H1 (cell line): ENCODE measurements around the gene KCNC1. TPM values are rescaled to one million over a fixed set of nuclear protein-coding genes. Genes with fewer than 3 reads are reported as not detected.

Source experiments
- BACH1 ChIP-seq: IDR thresholded peaks from 2 replicates; pipeline ENCODE4 v1.6.1; 2012; ENCODE audit warnings: low read length, improper control_type of control experiment
- polyA plus RNA-seq, 7 experiments: library from polyadenylated mRNA; depleted of rRNA in 3 of 7; stranded (reverse) in 5 of 7; unstranded in 2 of 7; fragments of >200 nt in 5 of 7; fragments of 200-250 nt in 2 of 7; gene quantifications; 1 replicate in 5 of 7; 2 replicates in 1 of 7; 4 replicates in 1 of 7; pipeline versions ENCODE4 v1.2.1 to v1.2.3, GENCODE V29; 2011 to 2013; ENCODE audit warnings: missing spikeins in 2 of 7, mixed read lengths in 2 of 7
- total RNA-seq: library from RNA; stranded (reverse); fragmentation: NEBNext Ultra II Directional; extraction: Animal tissue kit (Norgen Biotek cat#: 25700); gene quantifications from 2 replicates; pipeline ENCODE4 v1.2.1, GENCODE V29; 2021
- TF ChIP-seq, protein P1 (sequence below): fragments of 300-600 bp; sonication (generic); IDR thresholded peaks from 2 replicates; pipeline ENCODE4 v1.7.1; 2012; ENCODE audit warnings: low read length, moderate library complexity, mild to moderate bottlenecking, inconsistent platforms; ENCODE audit not compliant: insufficient replicate concordance
- TF ChIP-seq, protein P2 (sequence below), 3 experiments: IDR thresholded peaks; 1 replicate in 2 of 3; 2 replicates in 1 of 3; pipeline versions ENCODE4 v1.5.1 to v1.6.1; 2011; ENCODE audit warnings: low read length in 3 of 3, mild to moderate bottlenecking in 3 of 3, inconsistent platforms in 2 of 3, low read depth in 1 of 3, moderate library complexity in 1 of 3; ENCODE audit not compliant: insufficient read depth in 1 of 3; ENCODE audit errors: control extremely low read depth in 1 of 3

The KCNC1 gene
- total and polyA plus RNA-seq, 2 of the 8 experiments (the other 6 are each of a cell fraction or from before 2014, with no cell fraction given), result 0.11 to 0.26 TPM

DNA sequence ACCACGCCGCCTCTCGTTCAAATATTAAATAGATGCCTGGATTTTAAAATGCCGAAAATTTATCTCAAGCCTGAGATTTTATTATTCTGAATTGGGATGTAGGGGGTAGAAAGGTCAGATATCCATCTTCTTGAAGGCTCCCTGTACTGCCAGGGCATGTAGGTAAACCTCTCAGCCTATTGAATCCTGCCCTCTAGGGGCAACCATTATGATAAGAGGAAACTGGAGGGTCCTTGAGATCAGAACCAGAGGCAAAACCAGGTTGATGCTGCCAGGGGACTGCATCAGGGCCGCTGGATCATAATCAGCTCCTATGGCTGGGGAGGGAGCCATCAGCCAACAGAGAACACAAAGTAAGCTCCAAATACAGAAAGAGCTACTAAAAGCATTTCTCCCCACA lies 92.4 kb downstream of the KCNC1 start (continued):
- TF ChIP-seq, protein P1, sequence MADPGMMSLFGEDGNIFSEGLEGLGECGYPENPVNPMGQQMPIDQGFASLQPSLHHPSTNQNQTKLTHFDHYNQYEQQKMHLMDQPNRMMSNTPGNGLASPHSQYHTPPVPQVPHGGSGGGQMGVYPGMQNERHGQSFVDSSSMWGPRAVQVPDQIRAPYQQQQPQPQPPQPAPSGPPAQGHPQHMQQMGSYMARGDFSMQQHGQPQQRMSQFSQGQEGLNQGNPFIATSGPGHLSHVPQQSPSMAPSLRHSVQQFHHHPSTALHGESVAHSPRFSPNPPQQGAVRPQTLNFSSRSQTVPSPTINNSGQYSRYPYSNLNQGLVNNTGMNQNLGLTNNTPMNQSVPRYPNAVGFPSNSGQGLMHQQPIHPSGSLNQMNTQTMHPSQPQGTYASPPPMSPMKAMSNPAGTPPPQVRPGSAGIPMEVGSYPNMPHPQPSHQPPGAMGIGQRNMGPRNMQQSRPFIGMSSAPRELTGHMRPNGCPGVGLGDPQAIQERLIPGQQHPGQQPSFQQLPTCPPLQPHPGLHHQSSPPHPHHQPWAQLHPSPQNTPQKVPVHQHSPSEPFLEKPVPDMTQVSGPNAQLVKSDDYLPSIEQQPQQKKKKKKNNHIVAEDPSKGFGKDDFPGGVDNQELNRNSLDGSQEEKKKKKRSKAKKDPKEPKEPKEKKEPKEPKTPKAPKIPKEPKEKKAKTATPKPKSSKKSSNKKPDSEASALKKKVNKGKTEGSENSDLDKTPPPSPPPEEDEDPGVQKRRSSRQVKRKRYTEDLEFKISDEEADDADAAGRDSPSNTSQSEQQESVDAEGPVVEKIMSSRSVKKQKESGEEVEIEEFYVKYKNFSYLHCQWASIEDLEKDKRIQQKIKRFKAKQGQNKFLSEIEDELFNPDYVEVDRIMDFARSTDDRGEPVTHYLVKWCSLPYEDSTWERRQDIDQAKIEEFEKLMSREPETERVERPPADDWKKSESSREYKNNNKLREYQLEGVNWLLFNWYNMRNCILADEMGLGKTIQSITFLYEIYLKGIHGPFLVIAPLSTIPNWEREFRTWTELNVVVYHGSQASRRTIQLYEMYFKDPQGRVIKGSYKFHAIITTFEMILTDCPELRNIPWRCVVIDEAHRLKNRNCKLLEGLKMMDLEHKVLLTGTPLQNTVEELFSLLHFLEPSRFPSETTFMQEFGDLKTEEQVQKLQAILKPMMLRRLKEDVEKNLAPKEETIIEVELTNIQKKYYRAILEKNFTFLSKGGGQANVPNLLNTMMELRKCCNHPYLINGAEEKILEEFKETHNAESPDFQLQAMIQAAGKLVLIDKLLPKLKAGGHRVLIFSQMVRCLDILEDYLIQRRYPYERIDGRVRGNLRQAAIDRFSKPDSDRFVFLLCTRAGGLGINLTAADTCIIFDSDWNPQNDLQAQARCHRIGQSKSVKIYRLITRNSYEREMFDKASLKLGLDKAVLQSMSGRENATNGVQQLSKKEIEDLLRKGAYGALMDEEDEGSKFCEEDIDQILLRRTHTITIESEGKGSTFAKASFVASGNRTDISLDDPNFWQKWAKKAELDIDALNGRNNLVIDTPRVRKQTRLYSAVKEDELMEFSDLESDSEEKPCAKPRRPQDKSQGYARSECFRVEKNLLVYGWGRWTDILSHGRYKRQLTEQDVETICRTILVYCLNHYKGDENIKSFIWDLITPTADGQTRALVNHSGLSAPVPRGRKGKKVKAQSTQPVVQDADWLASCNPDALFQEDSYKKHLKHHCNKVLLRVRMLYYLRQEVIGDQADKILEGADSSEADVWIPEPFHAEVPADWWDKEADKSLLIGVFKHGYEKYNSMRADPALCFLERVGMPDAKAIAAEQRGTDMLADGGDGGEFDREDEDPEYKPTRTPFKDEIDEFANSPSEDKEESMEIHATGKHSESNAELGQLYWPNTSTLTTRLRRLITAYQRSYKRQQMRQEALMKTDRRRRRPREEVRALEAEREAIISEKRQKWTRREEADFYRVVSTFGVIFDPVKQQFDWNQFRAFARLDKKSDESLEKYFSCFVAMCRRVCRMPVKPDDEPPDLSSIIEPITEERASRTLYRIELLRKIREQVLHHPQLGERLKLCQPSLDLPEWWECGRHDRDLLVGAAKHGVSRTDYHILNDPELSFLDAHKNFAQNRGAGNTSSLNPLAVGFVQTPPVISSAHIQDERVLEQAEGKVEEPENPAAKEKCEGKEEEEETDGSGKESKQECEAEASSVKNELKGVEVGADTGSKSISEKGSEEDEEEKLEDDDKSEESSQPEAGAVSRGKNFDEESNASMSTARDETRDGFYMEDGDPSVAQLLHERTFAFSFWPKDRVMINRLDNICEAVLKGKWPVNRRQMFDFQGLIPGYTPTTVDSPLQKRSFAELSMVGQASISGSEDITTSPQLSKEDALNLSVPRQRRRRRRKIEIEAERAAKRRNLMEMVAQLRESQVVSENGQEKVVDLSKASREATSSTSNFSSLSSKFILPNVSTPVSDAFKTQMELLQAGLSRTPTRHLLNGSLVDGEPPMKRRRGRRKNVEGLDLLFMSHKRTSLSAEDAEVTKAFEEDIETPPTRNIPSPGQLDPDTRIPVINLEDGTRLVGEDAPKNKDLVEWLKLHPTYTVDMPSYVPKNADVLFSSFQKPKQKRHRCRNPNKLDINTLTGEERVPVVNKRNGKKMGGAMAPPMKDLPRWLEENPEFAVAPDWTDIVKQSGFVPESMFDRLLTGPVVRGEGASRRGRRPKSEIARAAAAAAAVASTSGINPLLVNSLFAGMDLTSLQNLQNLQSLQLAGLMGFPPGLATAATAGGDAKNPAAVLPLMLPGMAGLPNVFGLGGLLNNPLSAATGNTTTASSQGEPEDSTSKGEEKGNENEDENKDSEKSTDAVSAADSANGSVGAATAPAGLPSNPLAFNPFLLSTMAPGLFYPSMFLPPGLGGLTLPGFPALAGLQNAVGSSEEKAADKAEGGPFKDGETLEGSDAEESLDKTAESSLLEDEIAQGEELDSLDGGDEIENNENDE, result no peak
- no peak for TF ChIP-seq BACH1
- TF ChIP-seq, protein P2, sequence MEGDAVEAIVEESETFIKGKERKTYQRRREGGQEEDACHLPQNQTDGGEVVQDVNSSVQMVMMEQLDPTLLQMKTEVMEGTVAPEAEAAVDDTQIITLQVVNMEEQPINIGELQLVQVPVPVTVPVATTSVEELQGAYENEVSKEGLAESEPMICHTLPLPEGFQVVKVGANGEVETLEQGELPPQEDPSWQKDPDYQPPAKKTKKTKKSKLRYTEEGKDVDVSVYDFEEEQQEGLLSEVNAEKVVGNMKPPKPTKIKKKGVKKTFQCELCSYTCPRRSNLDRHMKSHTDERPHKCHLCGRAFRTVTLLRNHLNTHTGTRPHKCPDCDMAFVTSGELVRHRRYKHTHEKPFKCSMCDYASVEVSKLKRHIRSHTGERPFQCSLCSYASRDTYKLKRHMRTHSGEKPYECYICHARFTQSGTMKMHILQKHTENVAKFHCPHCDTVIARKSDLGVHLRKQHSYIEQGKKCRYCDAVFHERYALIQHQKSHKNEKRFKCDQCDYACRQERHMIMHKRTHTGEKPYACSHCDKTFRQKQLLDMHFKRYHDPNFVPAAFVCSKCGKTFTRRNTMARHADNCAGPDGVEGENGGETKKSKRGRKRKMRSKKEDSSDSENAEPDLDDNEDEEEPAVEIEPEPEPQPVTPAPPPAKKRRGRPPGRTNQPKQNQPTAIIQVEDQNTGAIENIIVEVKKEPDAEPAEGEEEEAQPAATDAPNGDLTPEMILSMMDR (IDR thresholded peaks at IDR 0.05; ENCODE audit: control extremely low read depth in 1 of 3, insufficient read depth in 1 of 3, low read depth in 1 of 3, low read length in 3 of 3), result peak in 2 of 3 experiments; percentile 64 to 72; a peak in 3 of 4 replicates
